Kidney glomerular epithelial cell (primary cell): ENCODE measurements around the gene LRRC1.
"Not testable (repeated sequence)": the region's sequence is repeated elsewhere in the genome, so short reads cannot be mapped to it uniquely, and the experiment has no call there.

Experiments used
- DNase-seq: peaks from one replicate; lab custom pipeline; 2025; lab: John Stamatoyannopoulos, UW

The LRRC1 gene

GRCh38 chr6:53792973-53793317, 1.9 kb upstream of the LRRC1 start:
- DNase-seq, result no peak

DNA sequence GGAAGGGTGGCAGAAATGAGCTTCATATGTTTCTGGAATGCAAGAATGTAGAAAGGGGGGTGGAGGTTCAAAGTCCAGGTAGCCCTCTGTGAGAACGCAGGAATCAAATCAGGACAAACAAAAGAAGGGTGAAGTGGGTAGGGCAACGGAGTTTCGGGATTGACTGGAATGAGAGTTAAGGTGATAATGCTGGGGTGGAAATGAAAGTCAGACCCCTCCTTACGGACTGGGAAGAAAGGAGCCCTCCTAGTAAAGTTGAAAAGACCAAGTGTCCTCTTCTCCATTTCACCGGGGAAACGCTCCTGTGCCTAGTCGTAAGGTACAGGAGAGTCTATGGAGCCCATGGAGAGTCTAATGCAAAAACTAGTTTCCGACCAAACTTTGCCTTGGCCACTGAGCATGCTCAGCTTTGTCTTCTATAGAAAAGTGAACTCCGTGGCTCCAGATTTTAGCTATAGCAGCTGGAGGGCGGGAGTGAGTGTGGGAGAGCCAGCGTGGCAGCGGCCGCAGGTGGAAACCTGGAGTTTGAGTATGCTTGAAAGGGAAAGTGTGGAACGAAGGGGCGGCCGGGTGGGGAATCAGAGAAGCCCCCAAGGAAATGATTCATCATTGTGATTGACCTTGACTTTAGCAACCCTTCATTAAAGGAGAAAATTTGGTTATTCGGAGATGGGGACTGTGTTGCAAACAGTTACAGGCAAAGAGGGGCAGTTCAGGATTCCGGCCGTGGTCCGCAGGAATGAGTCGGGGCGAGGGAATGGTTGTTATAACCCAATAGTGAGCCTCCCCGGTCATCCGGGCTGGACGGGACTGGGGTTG, 1.3 kb upstream of the LRRC1 start:
- peak; percentile 66 for DNase-seq

- peak; percentile 78 for DNase-seq
These were observed 577 bp upstream of the LRRC1 start for GRCh38 chr6:53794137-53794719.

- DNase-seq, result no peak
These were observed 516 bp downstream of the LRRC1 start for GRCh38 chr6:53795340-53795701.

DNA sequence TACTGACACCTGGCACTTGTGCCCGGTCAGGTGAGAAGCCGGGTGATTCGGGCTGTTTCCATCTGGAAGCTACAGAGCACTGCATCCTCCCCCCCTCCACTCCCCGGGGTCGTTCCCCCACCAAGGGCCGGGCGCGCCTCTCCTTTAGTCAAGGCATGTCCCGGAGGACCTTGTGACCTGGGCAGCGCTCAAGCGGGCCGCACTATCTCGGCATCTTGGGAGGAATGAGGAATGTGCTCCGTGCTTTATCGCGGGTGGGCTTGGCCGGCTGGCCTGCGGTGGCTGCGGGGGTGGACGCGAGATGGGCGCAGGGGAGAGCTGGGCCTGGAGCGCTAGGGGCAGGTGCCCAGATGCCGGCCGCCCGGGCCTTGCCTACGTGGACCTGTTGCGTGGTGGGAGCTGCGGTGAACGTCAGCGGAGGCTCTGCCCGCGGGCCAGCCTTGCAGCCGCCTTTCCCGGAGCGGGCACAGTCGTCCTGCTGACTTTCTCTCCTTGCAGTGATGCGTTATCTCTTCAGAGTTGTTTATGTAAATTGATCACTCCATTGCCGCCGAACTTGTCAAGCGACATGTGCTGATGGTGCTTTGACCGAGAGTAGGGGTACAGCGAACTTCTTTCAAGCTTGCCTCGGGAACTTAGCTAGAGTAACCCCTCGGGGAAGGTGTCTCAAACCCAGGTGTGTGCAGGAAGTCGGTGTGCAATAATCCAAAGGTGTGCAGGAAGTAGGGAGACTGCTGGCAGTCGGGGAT, 1.1 kb downstream of the LRRC1 start:
- no peak for DNase-seq

DNA sequence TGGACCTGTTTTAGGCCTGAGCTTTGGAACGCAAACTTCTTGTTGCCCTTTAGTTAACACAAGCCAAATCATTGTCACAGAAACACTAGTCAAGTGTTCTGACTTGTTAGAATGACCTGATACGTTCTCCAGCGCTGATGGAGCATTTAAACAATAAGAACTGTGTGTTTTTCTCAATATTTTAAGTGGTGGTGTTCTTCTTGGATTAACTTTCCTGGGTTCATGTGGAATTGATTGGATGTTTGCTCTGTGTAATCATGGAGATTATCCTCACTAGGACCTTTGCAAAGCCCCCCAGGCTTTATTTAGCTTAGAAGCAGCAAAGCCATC, 1.6 kb downstream of the LRRC1 start:
- DNase-seq, result no peak

DNA sequence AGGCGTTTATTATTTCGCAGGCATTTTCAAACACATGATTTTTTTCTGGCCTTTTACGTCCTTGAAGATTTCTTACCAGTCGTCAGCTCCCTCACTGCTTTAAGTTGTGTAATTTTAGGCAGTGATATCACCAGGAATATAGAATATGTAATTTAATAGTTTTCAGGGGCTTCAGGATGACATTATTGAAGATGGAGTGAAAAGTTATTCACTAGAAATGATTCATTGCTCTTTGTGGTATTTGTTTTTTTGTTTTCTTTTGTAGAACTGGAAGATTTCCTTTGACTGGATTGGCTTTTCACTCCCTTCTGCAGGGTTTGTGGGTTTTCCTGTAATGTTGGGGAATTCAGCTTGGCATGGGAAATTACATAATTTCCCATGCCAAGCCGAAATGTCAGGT, 2.0 kb downstream of the LRRC1 start:
- DNase-seq, result peak; percentile 47

GRCh38 chr6:53797304-53797703, 2.5 kb downstream of the LRRC1 start:
- no peak for DNase-seq

GRCh38 chr6:53799340-53799739, 4.5 kb downstream of the LRRC1 start:
- no peak for DNase-seq

DNA sequence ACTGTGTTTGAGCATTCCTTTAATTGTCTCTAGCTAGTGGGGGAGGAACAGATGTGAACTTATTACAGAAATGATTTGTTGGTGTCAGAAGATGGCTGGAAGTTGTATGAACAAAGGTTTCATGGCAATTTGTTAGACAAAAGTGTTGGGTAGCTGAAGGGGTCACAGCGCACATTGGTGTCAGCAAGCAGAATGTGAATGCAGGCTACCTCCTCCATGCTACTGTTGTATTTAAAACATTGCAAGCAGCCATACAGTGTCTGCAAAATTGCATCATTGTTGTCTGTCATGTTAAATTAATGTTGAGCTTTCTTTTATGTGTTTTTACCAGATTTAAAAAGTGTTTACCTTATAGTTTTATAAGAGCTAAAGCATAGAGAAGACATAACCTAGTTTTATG, 6.2 kb downstream of the LRRC1 start:
- no peak for DNase-seq

DNA sequence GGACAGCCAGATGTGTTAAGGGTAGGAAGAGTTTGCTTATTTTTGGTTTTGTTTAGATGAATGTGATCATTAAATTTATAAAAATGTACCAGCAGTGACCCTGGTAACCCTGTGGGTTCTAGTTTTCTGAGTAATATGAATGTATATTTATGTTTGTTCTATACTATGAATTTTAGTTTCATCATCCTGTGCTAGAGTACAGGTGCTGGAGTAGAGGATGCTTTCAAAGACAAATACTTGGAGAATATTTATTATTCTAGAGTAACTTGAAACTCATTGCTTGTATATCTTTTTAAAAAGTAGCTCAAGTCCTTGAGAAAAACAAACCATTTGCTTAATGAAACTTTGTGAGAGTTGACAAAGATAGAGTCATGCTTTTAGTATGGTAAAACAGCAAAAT, 7.8 kb downstream of the LRRC1 start:
- DNase-seq, result no peak

GRCh38 chr6:53803081-53803860, 8.5 kb downstream of the LRRC1 start:
- no peak for DNase-seq

DNA sequence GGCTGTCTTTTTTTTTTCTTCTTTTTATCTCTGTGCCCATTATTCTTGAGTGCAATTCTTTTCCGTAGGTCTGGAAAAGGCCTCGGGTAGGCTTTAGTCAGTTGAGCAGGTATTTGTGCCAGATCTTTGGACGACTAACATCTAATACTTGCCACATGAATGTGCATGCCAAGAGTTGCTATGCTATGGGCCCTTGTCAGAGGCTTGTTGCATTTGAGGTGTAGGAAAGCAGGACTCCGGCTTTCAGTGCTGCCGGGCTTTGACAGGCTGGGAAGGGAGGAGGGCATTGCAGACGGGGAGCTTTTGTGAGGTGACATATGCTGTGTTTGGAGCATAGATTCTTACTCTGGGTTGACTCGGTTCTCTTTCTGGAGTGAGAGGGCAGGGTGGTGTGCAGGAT, 10.2 kb downstream of the LRRC1 start:
- DNase-seq, result no peak

DNA sequence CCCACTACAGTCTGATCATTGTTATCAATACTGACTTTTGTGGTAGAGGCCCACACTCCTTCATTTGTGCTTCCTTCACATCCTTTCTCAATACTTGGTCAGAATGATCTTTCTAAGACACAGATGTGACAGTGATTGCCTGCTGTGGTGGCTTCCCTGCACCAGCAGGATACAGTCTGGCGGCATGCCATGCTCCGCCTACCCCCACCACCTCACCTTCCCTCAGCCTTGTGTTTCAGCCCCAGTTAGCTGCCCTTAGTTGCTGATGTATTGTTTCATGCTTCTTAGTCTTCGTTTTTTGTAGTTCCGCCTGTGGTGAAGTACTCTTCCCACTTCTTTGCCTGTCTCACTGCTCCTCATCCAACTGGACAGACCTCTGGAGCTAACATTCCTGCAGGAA, 10.9 kb downstream of the LRRC1 start:
- no peak for DNase-seq

GRCh38 chr6:53807606-53808005, 12.8 kb downstream of the LRRC1 start:
- not testable (repeated sequence) for DNase-seq

- DNase-seq, result no peak
These were observed 13.6 kb downstream of the LRRC1 start for GRCh38 chr6:53808302-53808881.

- DNase-seq, result no peak
These were observed 14.9 kb downstream of the LRRC1 start for GRCh38 chr6:53809691-53810090.

DNA sequence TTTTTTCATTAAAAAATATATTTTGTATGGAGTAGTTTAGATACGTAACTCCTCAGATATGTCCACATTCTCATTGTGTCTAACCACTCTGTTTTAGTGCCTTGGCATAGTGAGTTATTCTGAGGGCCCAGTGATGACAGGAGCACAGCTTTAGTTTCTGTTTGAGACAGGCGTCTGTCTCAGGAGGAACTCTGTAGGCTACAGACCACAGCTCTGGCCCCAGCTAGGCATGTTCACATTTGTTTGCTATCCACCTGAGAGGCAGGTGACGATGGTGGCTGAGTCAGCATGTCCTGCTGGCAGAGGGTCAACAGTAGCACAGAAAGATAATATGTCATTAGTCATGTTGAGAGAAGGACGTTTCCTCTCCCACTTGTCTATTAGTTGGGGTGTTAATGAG, 16.3 kb downstream of the LRRC1 start:
- DNase-seq, result peak; percentile 42

DNA sequence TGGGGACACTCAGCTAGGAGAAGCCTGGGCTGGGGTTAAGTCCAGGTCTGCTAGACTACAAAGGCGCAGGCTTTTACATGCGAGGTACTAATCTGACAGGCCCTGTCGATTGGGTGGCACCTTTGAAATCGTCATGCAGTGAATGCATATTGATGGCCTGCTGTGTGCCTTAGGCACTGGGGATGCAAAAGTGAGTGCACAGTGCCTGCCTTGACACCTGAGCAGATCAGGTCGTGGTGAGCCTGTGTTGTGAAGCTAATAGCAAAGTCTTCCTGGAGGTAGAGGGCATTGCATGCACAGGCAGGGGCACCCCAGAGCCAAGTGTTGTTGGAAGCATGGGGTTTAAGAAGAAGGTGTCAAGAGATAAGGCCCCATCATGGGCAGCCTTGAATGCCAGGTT, 16.9 kb downstream of the LRRC1 start:
- DNase-seq, result no peak

GRCh38 chr6:53813096-53813495, 18.3 kb downstream of the LRRC1 start:
- DNase-seq, result no peak

GRCh38 chr6:53813801-53814200, 19.0 kb downstream of the LRRC1 start:
- DNase-seq, result no peak

DNA sequence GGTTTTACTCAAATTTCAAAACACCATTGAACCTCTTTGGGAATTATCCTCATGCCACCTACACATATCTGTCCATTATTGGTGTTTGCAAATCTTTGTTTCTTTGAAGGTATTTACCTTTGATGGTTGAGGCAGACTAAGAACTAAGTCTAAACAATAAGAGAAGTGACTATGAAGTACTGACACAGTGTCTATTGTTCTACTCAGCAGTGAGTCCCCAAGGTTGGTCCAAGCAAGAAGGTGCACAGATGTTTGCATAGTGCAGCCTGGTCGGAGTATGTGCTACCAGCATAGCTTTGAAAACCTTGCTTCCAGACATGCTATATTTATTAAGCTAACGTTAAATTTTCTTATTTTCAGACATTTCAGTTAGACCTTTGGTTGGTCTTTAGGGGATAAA, 19.5 kb downstream of the LRRC1 start:
- no peak for DNase-seq
